Activated effector memory CD4-positive, alpha-beta T cell treated with anti-CD3 and anti-CD28 coated beads, Interleukin-2, amount 50 U/mL, for 16 hours (primary cell): ENCODE results near the gene DIP2C.
"Not testable (repeated sequence)": the region's sequence is repeated elsewhere in the genome, so short reads cannot be mapped to it uniquely, and the experiment has no call there.

Experiments
- DNase-seq: peaks from one replicate; pipeline ENCODE4 v3.0.0-alpha.2; 2020

The DIP2C gene

DNA sequence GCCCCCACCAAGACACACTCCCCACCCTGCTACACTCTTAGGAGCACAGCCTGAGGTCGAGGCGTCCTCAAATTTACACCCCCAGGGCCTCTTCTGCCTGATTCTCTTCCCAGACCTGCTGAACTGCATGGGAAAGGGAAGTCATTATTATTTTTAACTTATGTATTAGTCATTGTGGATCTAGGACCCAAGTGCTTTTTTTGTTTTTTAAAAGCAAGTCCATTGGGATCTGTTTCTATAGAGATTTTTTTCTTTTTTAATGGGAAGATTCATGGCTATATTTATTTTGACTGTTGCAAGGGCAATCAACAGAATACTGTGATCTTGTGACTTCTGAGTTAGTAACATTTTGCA, 350.5 kb downstream of the DIP2C start:
- no peak for DNase-seq

DNA sequence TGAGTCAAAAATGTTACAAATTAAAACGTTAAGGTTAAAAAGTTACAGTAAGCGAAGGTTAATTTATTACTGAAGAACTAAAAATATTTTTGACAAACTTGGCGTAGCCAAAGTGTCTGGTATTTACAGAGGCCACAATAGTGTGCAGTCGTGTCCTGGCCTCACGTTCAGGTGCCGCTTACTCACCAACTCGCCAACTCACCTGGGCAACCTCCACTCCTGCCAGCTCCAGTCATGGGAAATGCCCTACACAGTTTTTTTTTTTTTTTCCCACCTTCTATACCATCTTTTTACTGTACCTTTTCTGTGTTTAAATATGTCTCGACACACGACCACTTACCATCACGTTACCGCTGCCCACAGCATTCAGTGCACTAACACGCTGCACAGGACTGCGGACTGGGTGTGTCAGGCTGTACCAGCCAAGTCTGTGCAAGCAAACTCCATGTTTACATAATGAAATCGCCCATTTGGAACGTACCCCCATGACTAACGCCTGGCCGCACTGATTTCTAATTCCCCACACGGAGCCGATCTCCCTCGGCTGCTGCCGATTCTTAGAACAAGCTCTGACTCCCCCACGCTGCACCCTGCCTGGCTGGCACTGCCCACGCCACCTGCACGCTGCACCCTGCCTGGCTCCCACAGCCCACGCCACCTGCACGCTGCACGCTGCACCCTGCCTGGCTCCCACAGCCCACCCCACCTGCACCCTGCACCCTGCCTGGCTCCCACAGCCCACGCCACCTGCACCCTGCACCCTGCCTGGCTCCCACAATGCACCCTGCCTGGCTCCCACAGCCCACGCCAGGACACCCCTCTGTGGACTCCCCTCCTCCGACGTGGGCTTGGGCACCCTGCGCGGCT, 351.1 kb downstream of the DIP2C start:
- no peak for DNase-seq

DNA sequence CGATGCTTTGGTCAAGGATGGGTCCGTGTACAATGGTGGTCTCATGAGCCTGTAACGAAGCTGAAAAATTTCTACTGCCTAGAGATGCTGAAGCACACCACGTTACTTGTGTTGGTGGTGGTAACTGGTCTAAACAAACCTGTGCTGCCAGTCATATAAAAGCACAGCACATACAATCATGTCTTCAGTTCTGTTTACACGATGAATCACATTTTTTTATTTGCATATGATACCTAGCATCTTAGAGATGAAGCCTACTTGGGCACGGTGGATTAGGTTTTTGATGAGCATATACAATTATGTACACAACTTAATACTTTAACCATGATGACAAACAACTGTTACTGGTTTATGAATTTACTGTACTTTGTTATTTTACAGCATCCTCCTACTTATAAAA, 353.2 kb downstream of the DIP2C start:
- DNase-seq, result no peak

DNA sequence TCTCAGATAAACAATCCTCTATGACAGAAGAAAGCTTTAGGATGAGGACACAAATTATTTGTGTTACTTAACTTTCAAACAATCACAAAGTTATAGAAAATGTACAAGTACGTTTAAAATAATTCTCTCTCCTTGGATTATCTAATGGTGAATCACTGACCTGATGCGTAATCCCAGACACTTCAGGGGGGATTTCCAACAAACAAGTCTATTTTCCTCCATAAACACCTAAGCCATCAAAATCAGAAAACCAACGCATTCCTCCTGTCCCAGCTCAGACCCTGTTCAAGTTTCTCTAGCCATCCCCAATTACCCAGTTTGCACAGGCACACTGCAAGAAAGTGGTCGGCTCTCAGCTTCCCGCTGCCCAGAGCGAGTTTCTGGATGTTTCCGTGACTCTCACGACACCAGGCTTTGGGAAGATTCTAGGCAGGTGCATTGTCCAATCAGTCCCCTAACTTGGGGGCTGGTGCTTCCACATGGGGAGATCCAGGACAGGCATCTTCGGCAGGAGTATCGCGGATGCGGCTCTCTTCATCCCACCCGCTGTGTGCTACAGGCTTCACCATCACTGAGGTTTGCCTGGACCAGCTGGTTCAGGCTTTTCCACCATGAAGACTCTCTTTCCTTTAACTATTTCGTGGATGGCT, 354.2 kb downstream of the DIP2C start:
- no peak for DNase-seq

DNA sequence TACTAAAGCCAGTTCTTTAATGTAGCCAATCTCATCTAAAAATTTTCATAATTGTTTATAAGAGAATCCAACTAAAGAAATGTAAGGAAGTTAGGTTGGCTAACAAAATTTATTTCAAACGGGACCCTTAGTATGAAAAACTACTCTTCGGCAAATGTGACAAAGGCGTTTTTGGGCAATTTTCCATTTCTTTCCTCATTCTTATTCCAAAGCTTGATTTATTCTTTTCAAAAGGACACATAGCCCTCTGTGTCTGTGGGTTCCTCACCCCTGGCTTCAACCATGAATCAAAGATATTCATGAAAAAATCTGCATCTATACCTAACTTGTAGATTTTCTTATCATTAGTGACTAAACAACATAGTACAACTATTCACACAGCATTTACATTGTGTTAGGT, 358.3 kb downstream of the DIP2C start:
- DNase-seq, result no peak

DNA sequence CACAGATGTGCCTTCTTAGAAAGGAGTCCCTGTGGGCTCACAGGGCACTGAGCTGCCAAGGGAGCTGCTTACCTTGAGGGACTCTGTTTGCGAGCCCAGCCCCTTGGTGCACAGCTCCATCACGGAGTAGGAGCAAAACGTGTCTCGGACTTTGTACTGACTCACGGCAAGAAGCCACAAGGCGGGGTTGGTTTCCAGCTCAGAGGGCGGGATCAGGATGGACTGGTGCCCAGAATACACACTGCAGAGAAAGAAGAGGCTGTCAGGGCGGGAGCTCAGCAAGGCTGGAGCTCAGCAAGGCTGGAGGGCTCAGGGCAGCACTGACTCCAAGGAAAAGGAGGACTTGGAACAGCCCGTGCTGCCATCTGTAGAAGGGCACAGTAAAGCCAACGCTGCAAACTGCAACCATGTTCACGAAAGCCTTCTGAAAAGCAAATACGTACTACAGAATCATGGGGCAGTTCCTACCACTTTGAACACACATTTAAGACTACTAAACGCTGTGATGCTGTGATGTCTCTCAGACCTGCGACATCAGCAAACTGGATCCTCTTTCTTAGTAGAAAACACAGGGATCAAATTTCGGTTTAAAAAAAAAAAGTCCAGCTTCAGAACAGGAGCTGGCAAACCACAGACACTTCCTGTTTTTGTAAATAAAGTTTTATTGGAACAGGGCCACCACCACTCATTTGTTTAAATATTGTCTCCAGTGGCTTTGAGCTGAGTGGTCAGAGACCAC, 359.9 kb downstream of the DIP2C start:
- DNase-seq, result peak; percentile 68

DNA sequence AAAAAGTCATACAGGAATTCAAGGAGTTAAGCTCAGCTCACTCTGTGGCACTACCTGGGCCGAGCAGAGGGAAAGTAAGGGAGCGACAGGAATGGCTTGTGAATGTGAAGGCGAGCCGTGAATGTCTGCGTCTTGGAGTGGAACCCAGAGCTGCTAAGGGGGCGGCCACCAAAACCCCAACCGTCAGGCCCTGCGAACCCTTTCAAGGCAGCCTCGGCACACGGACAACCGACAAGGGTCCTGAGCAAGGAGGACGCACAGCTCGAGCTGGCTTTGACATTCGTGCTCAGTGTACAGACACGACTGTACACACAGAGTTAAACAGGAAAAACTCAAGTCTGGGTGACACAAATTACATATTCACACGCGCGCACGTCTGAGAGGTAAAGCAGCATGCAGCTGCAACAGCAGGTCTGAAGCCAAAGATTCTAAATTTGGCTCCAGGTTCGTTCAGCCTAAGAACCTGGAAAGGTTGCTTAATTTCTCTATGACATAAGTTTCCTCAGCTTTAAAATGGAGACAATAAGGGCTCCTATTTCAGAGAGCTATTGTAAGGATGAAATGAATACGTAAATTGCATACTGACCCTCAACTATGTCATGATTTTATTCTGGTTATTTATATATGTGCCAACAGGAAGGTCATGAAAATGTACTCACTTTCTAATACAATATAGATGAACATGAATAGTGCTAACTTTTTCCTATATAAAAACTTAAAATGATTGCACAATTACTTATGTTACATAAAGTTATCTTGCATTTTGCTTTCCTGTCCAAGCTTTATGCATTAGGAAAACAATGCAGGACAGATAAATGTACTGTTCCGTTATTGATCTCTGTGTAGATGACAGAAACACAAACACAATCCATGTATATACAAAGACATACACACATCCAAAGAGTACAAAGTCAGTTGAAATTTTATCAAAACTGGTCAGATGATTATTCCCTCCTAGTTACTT, 361.3 kb downstream of the DIP2C start:
- DNase-seq, result no peak

DNA sequence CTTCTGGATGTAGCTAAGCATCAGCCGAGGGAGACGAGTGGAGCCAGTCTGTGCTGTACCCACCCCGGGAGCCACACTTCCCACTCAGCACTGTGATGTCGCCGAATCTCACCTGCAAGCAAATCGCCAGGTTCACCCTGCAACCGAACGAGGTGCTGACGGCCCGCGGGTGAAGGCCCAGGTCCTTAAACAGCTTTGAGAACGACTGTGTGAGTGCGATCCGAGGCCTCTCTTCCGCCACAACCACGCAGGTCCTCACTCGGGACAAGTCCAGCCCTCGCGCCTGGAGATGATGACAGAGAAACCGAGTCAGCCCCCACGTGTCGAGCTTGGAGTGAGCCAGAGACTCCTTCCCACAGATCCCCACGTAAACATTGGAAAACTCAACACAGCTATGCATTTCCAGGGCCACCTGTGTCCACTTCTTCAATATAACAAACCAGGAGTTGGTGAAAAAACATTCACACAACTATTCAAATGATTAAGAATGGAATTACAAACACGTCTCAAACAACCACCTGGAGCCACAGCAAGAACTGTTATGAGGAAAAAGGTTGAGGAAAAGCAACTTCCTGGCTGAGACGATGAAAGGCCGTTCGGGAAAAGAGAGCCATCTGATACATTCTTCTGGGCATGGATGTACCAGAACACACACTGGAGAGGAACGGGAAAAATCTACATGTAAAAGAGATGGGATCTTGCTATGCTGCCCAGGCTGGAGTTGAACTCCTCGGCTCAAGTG, 362.4 kb downstream of the DIP2C start:
- no peak for DNase-seq

DNA sequence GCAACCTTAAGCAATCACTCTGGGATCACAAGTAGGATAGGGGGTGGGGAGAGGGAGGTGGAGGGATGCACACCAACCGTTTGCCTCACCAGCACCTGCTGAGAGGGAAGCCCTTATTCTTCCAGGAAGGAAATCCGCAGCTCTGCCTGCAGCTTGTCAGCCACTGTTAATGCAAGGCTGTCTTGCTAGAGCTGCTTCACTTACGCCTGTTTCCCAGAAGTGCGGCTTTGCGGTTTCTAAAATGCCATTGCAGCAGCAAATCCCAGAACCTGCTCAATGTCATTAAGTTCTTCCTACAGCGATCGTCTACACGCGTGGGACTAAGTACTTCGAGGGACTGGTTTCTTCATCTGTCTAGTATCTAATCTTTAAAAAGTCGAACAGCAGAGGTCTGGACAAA, 363.1 kb downstream of the DIP2C start:
- no peak for DNase-seq

DNA sequence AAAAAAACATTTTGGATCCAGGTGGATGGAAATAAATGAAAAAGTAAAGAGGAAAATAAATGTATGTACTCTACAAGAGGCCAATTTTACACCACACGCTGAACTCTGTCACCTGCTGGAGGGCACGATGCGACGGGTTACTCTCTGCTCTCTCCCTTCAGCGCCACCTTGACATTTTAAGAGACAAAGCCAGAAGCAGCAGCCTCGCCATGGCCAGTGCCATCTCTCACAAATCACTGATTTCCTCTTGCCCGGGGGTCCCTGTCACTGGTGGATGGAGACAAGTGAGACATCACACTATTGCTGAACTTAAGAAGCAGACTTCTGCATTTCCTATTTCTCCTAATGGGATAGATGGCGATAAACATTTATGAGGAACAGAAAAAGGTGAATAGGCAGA, 364.2 kb downstream of the DIP2C start:
- no peak for DNase-seq

DNA sequence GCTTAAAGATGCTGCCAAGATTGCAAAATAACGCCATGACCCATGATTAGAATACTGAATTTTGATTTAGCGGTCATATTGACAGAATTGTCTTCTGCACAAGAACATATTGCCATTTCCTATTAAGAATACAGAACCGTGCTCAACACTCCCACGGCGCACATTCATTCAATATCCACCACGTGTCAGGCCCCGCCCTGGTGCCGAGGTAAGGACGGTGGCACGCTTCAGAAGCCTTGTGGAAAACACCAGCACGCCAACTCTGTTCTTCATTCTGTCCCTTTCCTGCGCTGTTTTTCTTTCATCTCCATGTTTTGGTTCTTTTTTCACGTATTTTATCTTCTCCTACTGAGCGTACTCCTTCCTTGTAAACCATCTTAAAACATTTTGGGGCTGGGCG, 364.9 kb downstream of the DIP2C start:
- DNase-seq, result peak; percentile 69

DNA sequence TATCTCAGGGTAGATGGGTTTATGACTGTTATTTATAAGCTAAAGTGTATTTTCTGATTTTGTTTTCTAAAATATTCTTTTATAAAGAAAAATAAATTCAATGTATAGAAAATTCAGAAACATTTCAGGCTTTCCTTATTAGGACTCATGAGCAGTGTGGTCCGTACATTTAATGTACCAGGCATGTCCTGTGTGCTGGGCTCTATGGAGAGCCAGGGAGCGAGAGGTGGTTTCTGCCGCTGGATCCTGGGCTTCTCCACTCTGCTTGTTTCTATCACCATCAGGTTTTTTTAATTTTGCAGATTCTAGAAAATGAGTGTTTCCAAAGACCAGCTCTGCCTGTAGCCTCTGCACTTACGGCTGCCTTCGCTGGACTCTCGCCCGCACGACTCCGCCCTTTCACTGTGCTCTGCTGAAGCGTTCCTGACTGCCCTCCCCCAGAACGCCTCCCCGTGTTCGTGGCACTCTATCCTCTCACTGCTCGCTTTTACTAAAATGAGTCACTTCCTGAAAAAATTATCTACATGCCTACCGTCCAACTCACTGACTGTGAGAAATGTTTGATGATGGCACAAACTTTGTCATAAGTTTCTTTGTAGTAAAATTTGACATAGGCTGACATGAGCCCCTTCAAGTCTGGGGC, 365.7 kb downstream of the DIP2C start:
- DNase-seq, result peak; percentile 79

DNA sequence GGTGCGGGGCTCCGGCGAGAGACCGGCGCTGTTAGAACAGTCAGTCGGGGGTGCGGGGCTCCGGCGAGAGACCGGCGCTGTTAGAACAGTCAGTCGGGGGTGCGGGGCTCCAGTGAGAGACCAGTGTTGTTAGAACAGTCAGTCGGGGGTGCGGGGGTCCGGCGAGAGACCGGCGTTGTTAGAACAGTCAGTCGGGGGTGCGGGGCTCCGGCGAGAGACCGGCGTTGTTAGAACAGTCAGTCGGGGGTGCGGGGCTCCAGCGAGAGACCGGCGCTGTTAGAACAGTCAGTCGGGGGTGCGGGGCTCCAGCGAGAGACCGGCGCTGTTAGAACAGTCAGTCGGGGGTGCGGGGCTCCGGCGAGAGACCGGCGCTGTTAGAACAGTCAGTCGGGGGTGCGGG, 366.4 kb downstream of the DIP2C start:
- not testable (repeated sequence) for DNase-seq

DNA sequence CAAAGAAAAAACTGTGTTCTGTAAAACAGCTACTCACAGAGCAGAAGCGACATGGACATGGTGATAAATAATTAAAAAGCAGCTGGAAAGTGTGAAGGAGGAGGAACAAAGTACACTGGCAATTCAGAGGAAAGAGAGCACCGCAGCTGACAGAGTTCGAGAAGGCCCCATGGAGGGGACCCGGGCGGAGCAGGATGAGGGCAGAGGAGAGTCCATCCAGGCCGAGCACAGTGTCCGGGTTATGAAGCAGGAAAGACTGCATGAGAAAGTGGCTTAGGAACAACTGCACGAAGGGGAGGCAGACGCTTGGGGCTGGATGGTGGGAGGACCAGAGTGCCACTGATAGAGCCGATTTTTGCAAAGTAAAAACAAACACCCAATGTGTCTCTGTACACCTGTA, 368.7 kb downstream of the DIP2C start:
- no peak for DNase-seq

DNA sequence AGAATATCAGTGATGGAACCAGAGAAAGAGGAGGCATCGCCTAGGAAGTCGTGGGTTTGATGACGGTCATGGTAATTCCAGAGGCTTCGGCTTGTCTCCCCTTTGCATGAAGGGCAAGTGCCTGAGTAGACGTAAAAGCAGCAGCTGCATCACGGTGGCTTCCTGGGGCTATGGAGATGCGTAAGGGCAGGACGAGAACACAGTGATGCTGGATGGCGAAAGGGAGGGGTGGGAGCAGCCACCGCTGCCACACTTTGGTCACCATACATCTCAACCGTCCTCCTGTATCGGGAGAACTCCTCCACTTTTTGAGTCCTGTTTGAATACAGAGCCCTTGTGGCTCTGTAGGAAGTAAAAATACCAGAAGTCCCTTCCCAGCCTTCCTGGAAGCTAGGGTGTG, 371.5 kb downstream of the DIP2C start:
- no peak for DNase-seq

DNA sequence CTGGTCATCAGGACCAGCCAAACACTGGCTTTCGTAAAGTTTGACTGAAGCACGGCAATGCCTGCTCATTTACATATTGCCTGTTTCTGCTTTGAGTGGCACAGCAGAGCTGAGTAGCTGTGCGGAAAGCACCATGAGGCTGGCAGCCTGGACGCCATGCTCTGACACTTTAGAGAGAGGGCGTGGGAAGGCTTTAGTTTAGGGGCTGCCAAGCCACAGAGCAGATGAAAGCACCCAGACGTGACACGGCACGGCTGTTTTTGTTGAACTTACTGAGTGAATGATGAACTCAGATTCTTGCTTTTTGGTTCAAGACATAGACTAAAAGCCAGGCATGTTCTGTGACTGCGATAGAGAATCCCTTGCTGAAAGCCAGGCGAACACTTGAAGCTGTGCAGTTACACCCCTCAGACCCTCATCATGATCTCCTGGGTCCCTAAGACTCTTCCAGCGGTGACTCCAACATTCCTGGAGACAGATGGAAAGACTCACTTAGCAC, 372.1 kb downstream of the DIP2C start:
- DNase-seq, result no peak

DNA sequence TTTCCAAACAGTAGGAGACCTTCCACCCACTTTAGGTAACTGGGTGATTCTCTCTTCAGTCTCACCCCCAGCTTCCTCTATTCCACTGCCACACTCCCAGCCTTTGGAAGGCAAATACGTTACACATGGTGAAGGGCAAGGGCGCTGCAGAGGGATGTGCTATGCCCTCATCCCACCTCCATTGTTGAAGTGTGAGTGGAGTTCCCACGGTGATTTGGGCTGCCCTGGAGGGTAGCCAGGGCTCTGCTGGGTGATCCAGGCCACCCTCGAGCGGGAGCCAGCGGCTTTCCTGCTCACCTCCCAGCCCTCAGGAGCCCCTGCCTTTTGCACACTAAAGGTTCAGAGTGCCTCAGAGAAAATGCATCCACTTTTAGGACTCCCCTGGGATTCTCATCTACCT, 373.1 kb downstream of the DIP2C start:
- DNase-seq, result no peak

DNA sequence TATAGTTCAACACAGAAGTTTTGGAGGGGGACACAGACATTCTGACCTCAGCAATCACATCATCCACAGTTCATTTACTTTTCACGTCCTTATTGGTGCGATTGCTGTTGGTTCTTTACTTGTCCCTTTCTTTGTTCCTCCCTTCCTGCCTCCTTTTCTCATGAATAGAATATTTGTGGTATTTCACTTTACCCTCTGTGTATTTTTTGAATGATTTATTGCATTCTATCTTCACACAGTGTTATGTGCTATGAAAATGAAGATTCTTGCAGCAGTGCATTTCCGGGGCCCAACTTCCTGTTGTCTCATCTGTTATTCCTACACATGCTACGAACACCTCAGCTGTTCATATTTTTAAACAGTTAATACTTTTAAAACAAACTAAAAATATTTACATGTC, 374.6 kb downstream of the DIP2C start:
- DNase-seq, result no peak

DNA sequence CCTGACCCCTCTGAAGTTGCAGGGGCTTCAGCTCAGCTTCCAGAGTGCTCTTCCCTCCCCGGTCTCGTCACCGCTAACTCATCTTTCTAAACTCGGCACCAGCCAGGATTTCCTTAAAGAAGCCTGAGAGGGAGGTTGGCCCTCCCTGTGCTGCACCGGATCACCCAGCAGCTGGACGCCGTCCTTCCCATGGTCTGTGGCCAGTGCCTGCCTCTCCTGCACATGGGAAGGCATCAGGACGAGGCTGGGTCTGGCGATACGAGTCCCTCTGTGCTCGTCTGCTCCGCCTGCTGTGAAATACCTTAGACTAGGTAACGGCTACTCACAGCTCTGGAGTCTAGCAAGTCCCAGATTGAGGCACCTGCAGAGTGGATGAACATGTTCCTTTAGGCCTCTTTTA, 375.1 kb downstream of the DIP2C start:
- DNase-seq, result no peak

DNA sequence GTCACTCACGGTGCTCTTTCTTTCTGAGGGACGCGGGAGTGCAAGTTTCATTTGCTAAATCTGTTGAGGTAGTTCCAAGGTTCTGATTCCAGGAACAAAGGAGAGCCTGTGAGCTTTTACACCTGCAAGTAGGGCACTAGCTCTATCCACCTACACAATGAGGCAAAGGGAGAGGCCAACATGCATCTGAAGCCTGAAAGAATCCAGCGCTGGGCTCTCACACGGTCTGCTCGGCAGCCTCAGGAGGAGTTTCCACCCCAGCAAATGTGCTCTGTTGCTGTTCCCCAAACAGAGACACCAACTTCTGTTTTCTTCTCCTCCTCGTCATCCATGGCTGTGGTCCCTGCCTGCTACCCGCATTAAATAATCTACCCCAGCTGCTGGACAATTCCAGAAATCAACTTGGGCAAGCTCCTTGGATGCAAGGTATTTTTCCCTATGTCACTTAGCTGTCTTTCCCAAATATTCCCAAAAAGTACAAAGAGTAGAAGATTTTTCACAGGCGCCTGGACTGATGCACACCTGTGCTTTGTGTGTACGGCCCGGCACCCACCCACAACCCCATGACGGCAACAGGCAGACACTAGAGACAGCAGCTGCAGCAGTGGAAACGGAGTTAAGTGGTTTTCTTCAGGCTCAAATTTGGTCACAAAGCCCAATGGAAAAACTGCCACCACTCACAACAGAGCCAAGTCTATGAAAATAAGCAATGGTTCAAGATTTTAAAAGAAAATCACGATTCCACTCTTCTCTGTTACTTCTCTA, 377.4 kb downstream of the DIP2C start:
- DNase-seq, result no peak
